GM12872 (cell line): ENCODE measurements around the gene NFASC.

Experiments used
- TF ChIP-seq, protein P1 (sequence below): IDR thresholded peaks from 3 replicates; pipeline ENCODE4 v1.5.1; 2011; ENCODE audit warnings: low read depth, mild to moderate bottlenecking, low read length, moderate library complexity; ENCODE audit not compliant: insufficient read depth

NFASC gene

DNA sequence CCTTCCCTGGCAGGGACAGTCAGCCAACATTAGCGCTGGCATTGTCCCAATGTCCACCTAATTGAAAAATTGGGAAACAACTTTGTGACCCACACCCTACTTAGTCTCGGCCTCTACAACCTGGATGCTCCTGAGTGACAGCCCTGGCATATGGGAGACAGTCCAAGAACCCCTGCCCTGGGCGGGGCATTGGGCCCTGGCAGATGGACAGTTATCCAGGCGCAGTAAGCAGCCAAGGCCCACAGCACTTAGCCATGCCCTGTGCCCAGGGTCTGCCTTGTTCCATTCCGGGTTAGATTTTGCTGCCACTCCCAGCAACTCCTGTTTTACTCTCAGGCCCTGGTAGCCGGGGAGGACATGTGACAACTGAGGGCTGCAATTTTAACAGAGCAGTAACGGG is 50.3 kb downstream of the NFASC start:
- TF ChIP-seq, protein P1, sequence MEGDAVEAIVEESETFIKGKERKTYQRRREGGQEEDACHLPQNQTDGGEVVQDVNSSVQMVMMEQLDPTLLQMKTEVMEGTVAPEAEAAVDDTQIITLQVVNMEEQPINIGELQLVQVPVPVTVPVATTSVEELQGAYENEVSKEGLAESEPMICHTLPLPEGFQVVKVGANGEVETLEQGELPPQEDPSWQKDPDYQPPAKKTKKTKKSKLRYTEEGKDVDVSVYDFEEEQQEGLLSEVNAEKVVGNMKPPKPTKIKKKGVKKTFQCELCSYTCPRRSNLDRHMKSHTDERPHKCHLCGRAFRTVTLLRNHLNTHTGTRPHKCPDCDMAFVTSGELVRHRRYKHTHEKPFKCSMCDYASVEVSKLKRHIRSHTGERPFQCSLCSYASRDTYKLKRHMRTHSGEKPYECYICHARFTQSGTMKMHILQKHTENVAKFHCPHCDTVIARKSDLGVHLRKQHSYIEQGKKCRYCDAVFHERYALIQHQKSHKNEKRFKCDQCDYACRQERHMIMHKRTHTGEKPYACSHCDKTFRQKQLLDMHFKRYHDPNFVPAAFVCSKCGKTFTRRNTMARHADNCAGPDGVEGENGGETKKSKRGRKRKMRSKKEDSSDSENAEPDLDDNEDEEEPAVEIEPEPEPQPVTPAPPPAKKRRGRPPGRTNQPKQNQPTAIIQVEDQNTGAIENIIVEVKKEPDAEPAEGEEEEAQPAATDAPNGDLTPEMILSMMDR = no peak

DNA sequence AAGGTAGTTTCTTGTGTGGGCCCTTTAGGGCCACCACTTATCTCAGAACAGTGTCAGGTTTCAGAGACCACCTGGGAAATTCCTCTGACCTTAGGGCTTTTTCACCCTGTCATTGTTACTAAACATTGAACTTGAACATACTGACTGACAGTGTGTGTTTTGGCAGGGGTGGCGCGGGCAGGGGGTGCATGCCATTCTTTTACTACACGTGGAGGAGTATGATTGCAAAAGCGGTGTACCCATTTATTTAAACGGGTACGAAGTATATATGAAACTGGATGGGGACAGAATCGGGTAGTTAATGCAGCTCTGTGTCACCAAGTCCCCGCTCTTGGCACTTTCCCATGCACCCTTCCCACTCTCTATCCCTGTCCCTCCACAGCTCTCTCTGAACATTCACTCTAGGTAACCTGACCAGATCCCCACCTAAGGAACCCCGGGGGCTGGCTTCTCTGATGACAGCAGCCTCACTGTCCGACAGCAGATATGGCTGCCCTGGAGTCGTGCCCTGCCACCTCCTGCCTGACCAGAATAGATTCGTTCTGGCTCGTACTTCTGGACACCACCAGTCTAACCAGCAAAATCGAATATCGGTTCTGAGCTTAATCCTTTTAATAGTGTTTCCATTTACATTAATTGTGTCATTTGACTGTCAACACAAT is 51.3 kb downstream of the NFASC start:
- TF ChIP-seq, protein P1 = no peak

DNA sequence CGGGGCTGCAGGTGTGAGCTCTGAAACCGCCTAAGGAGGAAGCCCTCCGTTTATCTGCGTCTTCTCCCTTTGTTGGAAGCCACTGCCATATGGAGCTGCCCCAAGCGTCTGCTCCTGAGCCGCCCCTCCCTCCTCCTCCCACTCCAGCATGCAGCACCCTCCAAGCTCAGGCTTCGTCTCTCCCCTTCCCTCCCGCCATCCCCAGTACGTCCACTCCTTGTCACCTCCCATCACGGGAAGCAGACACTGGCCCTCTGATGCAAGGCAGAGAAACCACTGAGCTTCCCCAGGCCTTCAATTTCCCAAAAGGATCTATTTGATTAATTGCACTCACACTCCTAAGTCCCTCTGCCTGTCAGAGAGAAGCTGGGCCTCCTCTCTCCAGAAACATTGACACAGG is 52.5 kb downstream of the NFASC start:
- TF ChIP-seq, protein P1 = no peak

DNA sequence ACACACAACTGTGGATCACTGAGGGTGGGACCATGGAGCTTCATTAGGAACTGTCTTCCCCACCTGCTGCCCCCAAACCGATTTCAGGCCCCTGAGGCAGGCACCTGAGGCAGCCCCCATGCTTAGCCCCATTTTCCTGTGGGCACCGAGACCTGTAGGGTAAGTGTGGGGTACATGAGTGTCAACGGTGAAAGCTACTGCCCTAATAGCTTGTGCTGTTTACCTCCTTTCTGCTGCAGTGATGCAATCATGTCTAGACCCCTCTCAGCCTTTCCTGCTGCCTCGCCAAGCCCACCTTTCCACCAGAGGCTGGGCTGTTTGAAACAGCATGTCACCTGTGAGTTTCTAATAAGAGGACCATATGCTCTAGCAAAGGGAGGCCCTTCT is 53.0 kb downstream of the NFASC start:
- TF ChIP-seq, protein P1 = no peak

DNA sequence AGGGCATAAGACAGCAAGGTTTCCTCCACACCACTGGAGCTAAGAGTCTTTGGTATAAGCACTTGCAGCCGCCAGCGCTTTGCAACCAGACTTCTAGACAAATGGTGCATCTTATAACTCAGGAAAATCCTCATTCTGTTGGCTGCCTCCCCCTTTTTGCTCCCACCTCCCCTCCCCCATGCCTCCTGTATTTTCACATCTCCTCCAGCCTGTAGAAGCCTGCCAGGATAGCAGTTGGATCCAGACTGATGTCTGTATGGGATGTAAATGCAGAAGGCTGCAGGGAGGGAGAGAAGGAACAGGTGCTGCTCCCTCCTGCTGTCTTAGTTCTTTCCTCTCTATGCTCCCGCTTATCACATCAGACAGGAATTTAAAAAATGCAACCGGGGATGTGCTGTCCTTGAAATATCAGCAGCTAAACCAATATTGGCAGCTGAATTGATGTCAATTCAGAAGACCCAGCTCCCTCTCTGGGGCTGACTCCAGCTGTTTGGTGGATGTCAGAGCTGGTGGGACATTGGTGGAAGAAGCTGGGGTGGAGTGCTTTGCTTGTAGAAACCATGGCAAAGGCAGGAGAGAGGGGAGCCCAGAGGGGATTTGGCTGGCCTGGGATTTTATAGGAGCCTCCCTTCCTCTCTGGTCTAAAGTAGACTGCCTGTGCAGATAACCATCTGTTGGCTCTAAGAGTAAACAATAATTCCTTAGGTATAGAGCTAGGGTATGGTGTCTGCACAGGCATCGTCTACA is 53.5 kb downstream of the NFASC start:
- TF ChIP-seq, protein P1 = no peak

DNA sequence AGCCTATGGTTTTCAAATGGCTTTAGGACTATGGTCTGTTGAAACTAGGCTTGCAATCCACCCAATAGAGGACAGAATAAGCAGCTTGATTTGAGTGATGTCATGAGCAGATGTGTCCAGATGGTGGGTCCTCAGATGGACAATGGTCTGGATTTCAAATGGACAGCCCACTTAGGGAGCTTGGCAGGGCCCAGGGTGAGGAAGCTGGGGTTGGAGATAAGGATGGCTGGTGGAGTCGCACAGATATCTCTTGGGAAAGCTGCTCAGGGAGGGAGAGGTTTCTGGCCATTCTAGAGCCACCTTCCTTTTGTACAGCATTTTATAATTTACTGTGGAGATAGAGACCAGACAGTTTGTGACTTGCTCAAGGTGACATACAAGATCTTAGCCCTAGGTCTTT is 55.0 kb downstream of the NFASC start:
- TF ChIP-seq, protein P1 = no peak

DNA sequence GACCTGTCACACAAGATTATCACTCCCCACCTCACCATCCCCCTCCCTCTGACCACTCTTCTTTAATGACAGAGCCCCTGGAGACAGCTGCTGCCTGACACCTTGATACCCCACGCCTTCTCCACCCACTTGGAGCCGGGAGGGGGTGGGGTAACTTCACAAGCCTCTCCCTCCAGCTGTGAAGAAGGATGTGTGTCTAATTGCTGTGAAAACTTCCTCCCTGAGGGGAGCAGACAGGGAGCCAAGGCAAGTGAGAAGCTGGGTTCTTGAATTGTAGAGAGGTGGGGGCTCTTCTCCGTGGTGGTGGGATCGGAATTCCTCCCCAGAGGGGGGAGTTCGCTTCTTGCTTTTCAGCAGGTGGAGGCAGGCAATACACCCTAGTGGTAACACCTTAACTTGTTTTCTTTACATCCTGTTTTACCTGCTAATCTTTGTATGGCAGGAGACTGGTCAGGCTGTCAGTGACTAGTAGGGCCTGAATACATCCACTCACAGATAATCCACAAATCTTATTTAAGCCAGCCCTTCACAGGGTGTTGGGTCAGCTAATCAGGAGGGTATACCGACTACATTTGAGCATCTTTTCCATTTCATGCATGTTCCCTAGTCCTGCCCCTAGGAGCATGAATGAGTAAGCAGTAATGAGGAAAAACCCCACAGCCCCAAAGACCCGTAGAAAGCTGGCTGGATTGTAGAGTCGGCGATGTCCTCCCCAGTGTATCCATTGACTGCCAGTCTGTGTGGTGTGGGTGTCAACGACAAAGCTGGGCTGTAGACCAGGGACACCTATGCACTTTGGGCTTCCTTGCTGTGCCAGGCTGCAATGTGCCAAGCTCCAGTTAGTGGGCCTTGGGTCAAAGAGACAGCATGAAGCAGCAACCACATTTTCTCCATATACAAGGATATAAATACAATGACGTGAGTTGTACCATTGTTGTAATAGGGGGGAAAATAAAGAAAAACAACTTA is 57.3 kb downstream of the NFASC start:
- TF ChIP-seq, protein P1 = no peak
